ENCODE measurements around the gene HAAO. TPM values are rescaled to one million over a fixed set of nuclear protein-coding genes. Genes with fewer than 3 reads are reported as not detected.

Gene HAAO
- total and polyA plus RNA-seq, 2 donors (not counting 3 experiments of a cell fraction or from before 2014, with no cell fraction given) = 0.82 to 1.1 TPM

DNA sequence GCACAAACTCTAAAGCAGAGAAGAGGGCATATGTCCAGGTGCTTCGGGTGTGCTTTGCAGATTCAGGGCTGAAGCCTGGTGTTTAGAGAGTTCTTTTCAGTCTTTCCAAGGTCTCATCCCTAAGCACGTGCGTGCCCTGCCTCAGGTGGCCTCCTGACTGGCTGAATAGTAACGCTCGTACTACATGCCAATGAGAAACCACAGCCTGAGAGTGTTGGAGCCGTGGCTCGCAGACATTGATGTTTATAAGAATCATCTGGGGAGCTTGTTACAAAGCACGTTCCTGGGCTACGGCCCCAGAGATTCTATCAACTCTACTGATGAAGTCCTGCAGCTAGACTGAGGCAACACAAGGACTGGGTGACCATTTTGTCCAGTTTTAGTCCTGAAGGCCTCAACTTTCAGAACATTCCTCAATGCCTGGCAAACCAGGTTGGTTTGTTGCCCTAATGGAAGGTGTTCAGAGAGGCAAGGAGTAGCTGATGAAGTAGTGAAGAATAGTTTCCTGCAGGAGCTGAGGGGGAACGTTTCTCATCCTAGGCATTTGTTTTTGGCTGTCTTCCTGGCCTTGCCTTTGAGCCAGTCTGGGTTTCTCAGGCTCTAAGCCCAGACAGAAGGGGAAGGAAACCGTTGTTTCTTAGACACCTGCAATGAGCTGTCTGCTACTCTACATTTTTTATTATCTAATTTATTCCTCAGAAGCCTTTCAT is 31.5 kb upstream of the HAAO start:
- no peak overlapping the region for H2AFZ ChIP-seq (ENCODE audit: low read depth, low read length)
- H3K27me3 ChIP-seq (ENCODE audit: control insufficient read depth in 2 of 2, insufficient read depth in 2 of 2, low read length in 2 of 2) = no peaks in the 10 kb centered on the region
- no peaks in the 10 kb centered on the region for H3K79me2 ChIP-seq (ENCODE audit: control insufficient read depth, insufficient read depth, low read length)
- DNase-seq (ENCODE audit: low read depth, low spot score) (no peak), FAIRE-seq (no peak)
- H3K4me2 ChIP-seq (ENCODE audit: insufficient read depth, low read length) = no peak overlapping the region
- intact Hi-C loops (cut with micrococcal nuclease) (no loop called here), dilution Hi-C loops (cut with MboI; ENCODE audit: extremely low pct_ligation_motif_present, low sequenced_read_pairs) (no loop called here)
- H3K9me1 ChIP-seq (replicated peaks; ENCODE audit: control insufficient read depth, extremely low read depth, insufficient read depth, low read length) = no peaks in the 10 kb centered on the region
- H3K36me3 ChIP-seq (ENCODE audit: control insufficient read depth in 2 of 2, extremely low read depth in 1 of 2, insufficient read depth in 2 of 2, low read length in 2 of 2) = no peaks in the 10 kb centered on the region
- no TSS peak for BruUV-seq (replicated peaks)
- H3K4me1 ChIP-seq (ENCODE audit: control insufficient read depth, extremely low read depth, insufficient read depth, low read length) = no peaks in the 10 kb centered on the region
- no peak overlapping the region for H3K27ac ChIP-seq (ENCODE audit: insufficient read depth, low read depth, low read length)
- H3K4me3 ChIP-seq (replicated peaks in 1 of 3; ENCODE audit: insufficient read depth in 1 of 3, low read depth in 1 of 3, low read length in 3 of 3) = no peak overlapping the region
- H3K9me3 ChIP-seq (replicated peaks; ENCODE audit: control insufficient read depth, insufficient read depth, low read length) = no peaks in the 10 kb centered on the region
- ChIA-PET CTCF (interaction anchor here (0.6 to 1.7 kb wide), 6 partner anchors 11 to 661 kb away, joined by 3 to 6 read pairs (median 3); no protein-coding TSS in a partner anchor), POLR2A (no interaction called here)
- no peak overlapping the region for H3K9ac ChIP-seq (replicated peaks; ENCODE audit: extremely low read depth, insufficient read depth, low read length)
- no peaks in the 10 kb centered on the region for H4K20me1 ChIP-seq (replicated peaks; ENCODE audit: control insufficient read depth, extremely low read depth, insufficient read depth, low read length)
- no peak for TF ChIP-seq FOS (IDR thresholded peaks at IDR 0.05; ENCODE audit: borderline replicate concordance, insufficient read depth, low read length)

GRCh38 chr2:42819160-42819559 is 26.8 kb upstream of the HAAO start:
- no peak overlapping the region for H3K27ac ChIP-seq (ENCODE audit: insufficient read depth, low read depth, low read length)
- CTCF ChIA-PET = interaction anchor here (1.1 to 1.7 kb wide), 5 partner anchors 8 to 758 kb away, joined by 3 to 6 read pairs (median 3); no protein-coding TSS in a partner anchor

More at GRCh38 chr2:42819160-42819559, 26.8 kb upstream of the HAAO start:
- intact Hi-C loops (cut with micrococcal nuclease) = no loop called here
- Histone ChIP-seq H3K9ac (replicated peaks; ENCODE audit: extremely low read depth, insufficient read depth, low read length) (no peak overlapping the region), H3K9me1 (replicated peaks; ENCODE audit: control insufficient read depth, extremely low read depth, insufficient read depth, low read length) (no peaks in the 10 kb centered on the region), H4K20me1 (replicated peaks; ENCODE audit: control insufficient read depth, extremely low read depth, insufficient read depth, low read length) (no peaks in the 10 kb centered on the region), H3K4me1 (ENCODE audit: control insufficient read depth, extremely low read depth, insufficient read depth, low read length) (no peaks in the 10 kb centered on the region), H3K36me3 (ENCODE audit: control insufficient read depth in 2 of 2, extremely low read depth in 1 of 2, insufficient read depth in 2 of 2, low read length in 2 of 2) (no peaks in the 10 kb centered on the region), H3K27me3 (ENCODE audit: control insufficient read depth in 2 of 2, insufficient read depth in 2 of 2, low read length in 2 of 2) (no peaks in the 10 kb centered on the region), H3K4me2 (ENCODE audit: insufficient read depth, low read length) (no peak overlapping the region), H2AFZ (ENCODE audit: low read depth, low read length) (no peak overlapping the region), H3K79me2 (ENCODE audit: control insufficient read depth, insufficient read depth, low read length) (no peaks in the 10 kb centered on the region), H3K9me3 (replicated peaks; ENCODE audit: control insufficient read depth, insufficient read depth, low read length) (no peaks in the 10 kb centered on the region), H3K4me3 (replicated peaks in 1 of 3; ENCODE audit: insufficient read depth in 1 of 3, low read depth in 1 of 3, low read length in 3 of 3) (no peak overlapping the region)
- FAIRE-seq = no peak
- dilution Hi-C loops (cut with MboI; ENCODE audit: extremely low pct_ligation_motif_present, low sequenced_read_pairs) = no loop called here
- no TSS peak for BruUV-seq (replicated peaks)
- no peak for DNase-seq (ENCODE audit: low read depth, low spot score)
- no peak for TF ChIP-seq MYC (IDR thresholded peaks at IDR 0.05; ENCODE audit: low read depth, low read length)
- no peak for TF ChIP-seq POLR2A (IDR thresholded peaks at IDR 0.05; ENCODE audit: low read depth, low read length)
- TF ChIP-seq FOS (IDR thresholded peaks at IDR 0.05; ENCODE audit: borderline replicate concordance, insufficient read depth, low read length) = no peak
- no peak for TF ChIP-seq POLR2AphosphoS5 (IDR thresholded peaks at IDR 0.05; ENCODE audit: insufficient read depth, low read depth, low read length)
- POLR2A ChIA-PET = no interaction called here
